Right lung (tissue), 10 donors: Measurements from ENCODE around the gene SSU72. TPM values are rescaled to one million over a fixed set of nuclear protein-coding genes. Genes with fewer than 3 reads are reported as not detected.

Source experiments
- DNase-seq, 2 donors: peaks; one replicate each; pipeline ENCODE4 v3.0.0-alpha.2; 2013
- long read RNA-seq, 8 donors: transcript quantifications; one replicate each; lab custom pipeline, GENCODE V29; 2026
- polyA plus RNA-seq, 5 donors: library from polyadenylated mRNA; unstranded; fragments of 120-200 nt; gene quantifications; one replicate each; pipeline versions ENCODE4 v1.2.1 to v1.2.3, GENCODE V29; 2013; ENCODE audit warnings: inconsistent platforms in 1 of 5, low replicate concordance in 1 of 5; ENCODE audit not compliant: insufficient read length in 5 of 5, insufficient read depth in 1 of 5

SSU72 gene
- polyA plus RNA-seq, result 10 to 100 TPM; 61.9 to 99.7 (median 71.7) TPM
- long read RNA-seq, donor 1, full-length matches to known transcripts, result 83 of 292 reads
- long read RNA-seq, donor 1, partial matches to known transcripts, result 179 of 292 reads
- long read RNA-seq, donor 1, other reads (novel, unspliced or antisense), result 30 of 292 reads
- long read RNA-seq, donor 2, full-length matches to known transcripts, result 42 of 48 reads
- long read RNA-seq, donor 2, partial matches to known transcripts, result 6 of 48 reads
- long read RNA-seq, donor 2, other reads (novel, unspliced or antisense), result 0 of 48 reads
- long read RNA-seq, donor 3, full-length matches to known transcripts, result 50 of 50 reads
- long read RNA-seq, donor 3, partial matches to known transcripts, result 0 of 50 reads
- long read RNA-seq, donor 3, other reads (novel, unspliced or antisense), result 0 of 50 reads
- long read RNA-seq, donor 4, full-length matches to known transcripts, result 37 of 37 reads
- long read RNA-seq, donor 4, partial matches to known transcripts, result 0 of 37 reads
- long read RNA-seq, donor 4, other reads (novel, unspliced or antisense), result 0 of 37 reads
- long read RNA-seq, donor 5, full-length matches to known transcripts, result 70 of 84 reads
- long read RNA-seq, donor 5, partial matches to known transcripts, result 14 of 84 reads
- long read RNA-seq, donor 5, other reads (novel, unspliced or antisense), result 0 of 84 reads
- long read RNA-seq, donor 6, full-length matches to known transcripts, result 76 of 76 reads
- long read RNA-seq, donor 6, partial matches to known transcripts, result 0 of 76 reads
- long read RNA-seq, donor 6, other reads (novel, unspliced or antisense), result 0 of 76 reads
- long read RNA-seq, donor 7, full-length matches to known transcripts, result 63 of 63 reads
- long read RNA-seq, donor 7, partial matches to known transcripts, result 0 of 63 reads
- long read RNA-seq, donor 7, other reads (novel, unspliced or antisense), result 0 of 63 reads
- long read RNA-seq, donor 8, full-length matches to known transcripts, result 28 of 28 reads
- long read RNA-seq, donor 8, partial matches to known transcripts, result 0 of 28 reads
- long read RNA-seq, donor 8, other reads (novel, unspliced or antisense), result 0 of 28 reads

- DNase-seq, result peak; percentile 90 to 93
Observed at GRCh38 chr1:1574721-1575537, at the start of gene SSU72. SSU72 (minus strand) TSS chr1:1574863; CDS start chr1:1574557, 306 bp downstream.

- DNase-seq, result no peak
Observed at GRCh38 chr1:1623631-1624442, 49.2 kb upstream of the SSU72 start.

DNA sequence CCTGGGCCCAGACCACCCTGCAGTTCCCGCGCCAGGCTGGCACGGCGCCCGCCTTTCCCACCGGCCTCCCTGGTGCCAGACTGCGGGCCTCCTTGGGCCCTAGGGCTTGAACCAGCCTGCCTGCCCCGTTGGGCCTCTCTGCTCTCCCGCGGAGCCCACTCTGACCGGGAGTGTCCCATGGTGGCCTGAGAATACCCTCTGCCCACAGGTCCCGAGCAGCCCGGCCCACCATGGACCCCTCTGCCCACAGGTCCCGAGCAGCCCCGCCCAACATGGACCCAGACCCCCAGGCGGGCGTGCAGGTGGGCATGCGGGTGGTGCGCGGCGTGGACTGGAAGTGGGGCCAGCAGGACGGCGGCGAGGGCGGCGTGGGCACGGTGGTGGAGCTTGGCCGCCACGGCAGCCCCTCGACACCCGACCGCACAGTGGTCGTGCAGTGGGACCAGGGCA is 48.5 kb upstream of the SSU72 start:
- no peak for DNase-seq

DNA sequence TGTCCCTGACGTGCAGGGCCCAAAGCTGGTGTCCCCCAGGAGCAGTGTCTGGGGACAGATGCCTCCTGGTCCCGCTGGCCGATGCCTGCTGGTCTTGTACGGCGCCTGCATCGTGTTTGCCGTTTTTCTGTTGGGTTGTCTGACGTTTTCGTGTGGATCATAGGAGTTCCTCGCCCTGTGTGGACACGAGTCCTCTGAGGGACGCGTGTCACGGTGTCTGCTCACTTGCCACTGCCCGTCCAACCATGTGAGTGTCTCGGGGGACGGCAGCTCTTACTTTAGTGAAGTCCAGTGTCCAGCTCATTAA is 48.1 kb upstream of the SSU72 start:
- no peak for DNase-seq

DNA sequence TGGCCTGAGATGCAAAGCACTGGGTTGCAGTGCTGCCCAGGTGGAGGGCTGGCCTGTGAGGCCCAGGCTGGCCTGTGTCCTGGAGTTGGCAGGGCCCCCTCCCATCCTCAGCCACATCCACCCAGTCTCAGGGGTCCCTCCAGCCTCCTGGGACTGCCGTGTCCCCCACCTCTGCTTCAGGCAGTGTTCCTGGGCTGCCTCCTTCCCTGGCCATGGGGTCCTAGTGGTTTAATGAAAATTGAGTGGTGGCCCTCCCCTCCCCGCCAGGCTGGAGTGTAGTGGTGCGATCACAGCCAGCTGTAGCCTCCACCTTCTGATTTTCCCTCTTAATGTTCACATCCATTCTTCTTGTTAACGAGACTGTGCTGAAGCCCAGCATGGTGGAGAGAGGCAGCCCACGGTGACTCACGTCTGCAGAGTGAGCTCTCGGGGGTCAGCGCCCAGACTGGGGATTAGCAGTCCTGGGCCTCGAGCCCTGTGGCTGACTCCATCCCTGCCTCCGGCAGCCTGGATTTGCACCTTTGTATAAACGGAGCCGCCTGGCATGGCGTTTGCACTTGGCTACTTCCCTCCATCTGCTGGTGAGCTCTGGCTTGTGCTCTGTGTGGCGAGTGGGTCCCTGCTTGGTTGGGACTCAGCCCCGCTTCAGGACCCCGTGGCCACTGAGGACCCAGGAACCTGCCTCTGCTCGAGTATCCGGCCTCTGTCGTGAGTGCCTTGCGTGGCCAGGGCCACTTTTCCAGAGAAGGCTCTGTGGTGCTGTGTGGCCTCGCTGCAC is 47.5 kb upstream of the SSU72 start:
- no peak for DNase-seq

DNA sequence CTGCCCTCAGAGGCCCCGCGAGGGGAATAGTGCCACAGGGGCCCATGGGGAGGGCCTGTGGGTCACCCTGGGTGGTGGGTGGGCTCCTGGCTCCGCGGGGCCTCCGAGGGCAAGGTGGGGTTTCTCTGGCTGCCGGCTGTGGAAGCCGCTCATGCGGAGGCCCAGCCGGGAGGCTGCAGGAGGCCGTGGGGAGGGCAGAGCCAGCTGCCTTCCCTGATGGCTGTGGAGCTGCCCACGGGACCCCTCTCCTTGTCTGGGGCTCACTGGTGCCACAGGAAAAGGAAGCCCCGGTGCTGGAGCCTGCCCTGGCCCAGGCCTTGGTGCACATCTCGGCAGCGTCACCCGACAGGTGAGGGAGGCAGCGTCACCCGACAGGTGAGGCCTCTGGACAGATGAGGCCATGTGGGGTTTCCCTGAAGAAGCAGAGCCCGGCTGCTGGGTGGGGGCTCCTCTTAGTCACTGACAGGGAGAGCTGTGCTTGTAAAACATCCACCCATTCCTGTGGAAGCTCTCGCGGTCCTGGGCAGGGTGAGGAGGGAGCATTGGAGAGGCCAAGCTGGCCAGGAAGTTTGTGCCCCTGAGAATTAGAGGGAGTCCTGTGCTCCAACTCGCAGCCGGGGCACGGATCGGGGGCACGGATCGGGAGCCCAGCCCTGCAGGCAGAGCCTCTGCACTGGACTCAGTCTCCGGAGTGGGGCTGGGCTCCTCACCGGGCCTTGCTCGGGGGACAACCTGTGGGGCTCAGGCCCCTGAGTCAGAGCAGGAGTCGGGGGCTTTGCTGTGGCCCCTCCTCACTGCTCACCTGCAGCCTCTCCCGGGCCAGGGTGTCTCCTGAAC is 46.7 kb upstream of the SSU72 start:
- no peak for DNase-seq

DNA sequence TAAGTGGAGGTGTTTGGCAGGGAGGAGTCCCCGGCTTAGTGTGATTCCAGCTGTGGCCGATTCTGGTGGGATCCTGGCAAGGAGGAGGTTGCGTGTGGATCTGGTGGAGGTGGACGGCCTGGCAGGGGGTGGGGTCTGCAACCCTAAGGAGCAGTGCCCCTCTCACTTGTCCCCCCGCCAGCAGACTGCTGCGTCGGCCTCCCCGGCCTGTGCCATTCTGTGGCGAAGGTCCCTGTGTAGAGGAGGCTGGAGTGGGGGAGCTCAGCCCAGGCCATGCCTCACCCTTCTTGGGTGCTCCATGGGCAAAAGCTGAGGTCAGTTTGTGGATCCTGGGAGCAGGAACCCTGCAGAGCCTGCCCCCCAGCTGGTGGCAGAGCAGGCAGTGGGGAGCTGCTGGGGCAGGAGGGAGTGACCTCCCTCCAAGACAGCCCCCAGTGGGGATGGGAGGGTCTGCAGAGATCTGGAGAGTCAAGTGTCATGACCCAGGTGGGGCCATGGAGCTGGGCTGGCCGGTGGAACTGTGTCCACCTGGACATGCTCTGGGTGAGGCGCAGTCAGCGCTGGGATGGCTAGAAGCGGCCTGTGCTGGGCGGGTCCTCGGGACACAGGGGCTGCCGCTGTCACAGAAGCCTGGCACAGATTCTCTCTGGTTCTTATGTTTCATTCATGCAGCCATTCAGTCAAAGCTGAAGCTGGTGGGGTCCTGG is 45.9 kb upstream of the SSU72 start:
- no peak for DNase-seq

DNA sequence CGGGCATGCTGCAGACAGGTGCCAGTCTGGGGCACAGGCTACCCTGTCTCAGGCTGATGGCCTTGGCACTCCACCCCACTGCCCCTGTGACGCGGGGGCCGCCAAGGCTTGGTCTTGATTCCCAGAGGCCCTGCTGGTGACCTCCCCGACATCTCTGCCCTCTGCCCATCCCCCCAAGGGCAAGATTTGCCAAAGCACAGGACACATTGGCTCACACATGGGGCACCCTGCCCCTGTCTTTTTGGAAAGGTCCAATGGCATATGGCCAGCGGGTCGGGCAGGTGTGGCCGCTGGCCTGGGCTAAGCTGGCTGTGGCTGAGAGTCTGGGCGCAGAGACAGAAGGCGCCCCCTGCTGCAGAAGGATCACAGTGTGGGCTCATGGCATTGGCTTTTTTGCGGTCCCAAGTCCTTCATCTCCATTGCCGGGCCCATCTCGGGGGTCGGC is 45.3 kb upstream of the SSU72 start:
- no peak for DNase-seq

DNA sequence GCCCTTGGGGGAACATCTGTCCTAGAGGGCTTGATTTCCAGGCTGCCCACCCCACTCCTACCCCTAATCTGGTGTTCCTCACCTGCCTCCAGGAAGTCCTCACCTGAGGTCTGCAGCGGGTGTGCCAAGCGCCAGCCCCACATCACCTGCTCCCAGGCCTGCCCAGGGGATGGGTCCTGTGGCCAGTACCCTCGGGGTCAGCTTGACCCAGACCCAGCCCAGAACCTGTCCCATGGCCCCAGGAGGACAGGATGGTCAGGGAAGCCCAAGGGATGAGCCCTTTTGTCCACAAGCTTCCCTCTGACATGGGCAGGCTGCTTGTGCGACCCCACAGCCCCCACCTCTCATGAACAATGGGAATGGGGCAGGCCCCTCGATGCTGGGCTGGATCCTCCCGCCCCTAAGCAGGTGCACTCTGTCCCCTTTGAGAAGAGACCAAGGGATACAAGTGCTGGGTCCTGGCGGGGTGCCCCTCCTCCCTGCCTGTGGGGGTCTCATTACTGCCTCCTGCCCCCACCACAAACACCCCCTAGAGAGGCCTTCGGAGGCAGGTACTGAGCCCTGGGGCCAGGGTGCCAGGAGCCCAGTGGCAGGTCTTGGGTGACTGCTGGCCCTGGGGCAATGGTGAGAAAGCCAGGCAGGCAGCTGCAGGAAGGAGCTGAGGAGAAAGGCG is 43.9 kb upstream of the SSU72 start:
- no peak for DNase-seq

GRCh38 chr1:1617925-1618324 is 43.3 kb upstream of the SSU72 start:
- DNase-seq, result no peak

GRCh38 chr1:1617516-1617915 is 42.9 kb upstream of the SSU72 start:
- DNase-seq, result no peak

DNA sequence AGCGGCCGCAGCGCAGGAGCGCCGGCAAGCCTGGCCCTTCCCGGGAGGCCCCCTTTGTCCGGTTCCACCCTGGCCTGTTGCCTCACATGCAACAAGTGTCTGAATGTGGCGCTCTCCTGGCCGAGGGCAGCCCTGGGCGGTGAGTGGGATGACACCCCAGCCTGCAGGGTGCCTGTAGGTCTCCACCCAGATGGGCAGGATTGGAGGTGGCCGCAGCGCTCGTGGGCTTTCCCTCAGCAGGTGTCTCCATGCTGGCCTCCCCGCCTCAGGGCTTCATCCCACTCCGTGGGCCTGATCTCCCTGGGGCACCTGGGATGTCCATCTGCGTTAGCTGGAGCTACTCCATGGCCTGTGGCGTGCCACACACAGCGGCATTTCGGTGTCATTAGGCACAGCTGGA is 42.2 kb upstream of the SSU72 start:
- DNase-seq, result no peak

DNA sequence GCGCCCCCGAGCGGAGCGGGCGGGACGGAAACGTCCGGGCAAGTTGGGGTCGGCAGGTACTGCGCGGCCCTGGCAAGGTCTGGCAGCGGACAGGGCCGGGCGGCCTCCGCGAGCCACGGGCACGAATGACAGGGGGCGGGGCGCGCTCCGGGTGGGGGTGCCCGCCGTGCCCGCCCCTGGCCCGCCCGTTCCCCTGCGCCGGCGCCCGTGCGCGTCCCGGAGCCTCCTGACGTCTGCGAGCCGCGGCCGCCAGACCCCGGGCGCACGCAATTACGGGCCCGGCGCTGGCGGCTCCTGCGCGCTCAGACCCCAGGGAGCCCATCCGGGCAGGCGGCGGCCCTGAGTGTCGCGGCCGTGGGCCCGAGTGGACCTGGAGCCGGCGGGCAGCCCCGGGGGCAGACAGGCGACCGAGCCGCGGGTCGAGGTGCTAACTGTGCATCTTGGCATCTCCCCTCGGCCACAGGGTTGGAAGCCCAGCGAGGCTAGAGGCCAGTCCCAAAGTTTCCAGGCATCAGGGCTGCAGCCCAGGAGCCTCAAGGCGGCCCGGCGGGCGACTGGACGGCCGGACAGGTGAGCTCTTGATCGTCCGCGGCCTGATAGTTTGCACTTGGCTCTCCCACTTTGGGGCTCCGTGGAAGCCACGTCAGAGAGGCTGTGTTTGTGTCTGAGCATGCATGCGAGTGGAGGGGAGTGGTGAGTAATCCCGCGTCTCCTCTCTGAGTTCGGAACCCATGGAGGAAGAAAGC is 41.6 kb upstream of the SSU72 start:
- no peak for DNase-seq

GRCh38 chr1:1615256-1616044 is 40.8 kb upstream of the SSU72 start, which contains the start of gene MIB2:
MIB2 (plus strand) TSS chr1:1615500; CDS start chr1:1623453, 7,953 bp downstream.
- DNase-seq, result peak; percentile 94 to 96

DNA sequence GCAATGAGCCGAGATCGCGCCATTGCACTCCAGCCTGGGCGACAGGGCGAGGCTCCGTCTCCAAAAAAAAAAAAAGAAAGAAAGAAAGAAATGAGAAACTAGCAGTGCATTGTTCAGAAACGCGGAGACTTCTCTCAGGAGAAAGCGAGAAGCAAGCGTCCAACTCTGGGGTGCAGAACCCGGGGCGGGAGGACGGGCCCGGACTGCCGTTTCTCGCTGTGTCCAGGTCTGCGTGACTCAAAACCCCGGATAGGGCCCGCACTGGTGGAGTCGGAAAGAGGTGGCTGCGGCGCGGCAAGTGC is 40.2 kb upstream of the SSU72 start:
- no peak for DNase-seq
